ENCODE data around the gene ETFRF1.

Gene ETFRF1

GRCh38 chr12:25236190-25236589 lies 41.2 kb downstream of the ETFRF1 start:
- DNase-seq: no peak

GRCh38 chr12:25236626-25237025 lies 41.6 kb downstream of the ETFRF1 start:
- DNase-seq: no peak

- DNase-seq: no peak
These were observed 46.4 kb downstream of the ETFRF1 start for GRCh38 chr12:25241167-25242020.

- DNase-seq: no peak
These were observed 48.1 kb downstream of the ETFRF1 start for GRCh38 chr12:25242981-25243679.

- DNase-seq: no peak
These were observed 48.6 kb downstream of the ETFRF1 start for GRCh38 chr12:25243680-25243990.

GRCh38 chr12:25245491-25245890 lies 50.5 kb downstream of the ETFRF1 start:
- no peak for DNase-seq

GRCh38 chr12:25248137-25248536 lies 53.1 kb downstream of the ETFRF1 start:
- no peak for DNase-seq

- no peak for DNase-seq
These were observed 53.7 kb downstream of the ETFRF1 start for GRCh38 chr12:25248732-25249131.

- peak; percentile 77 for DNase-seq
These were observed 55.1 kb downstream of the ETFRF1 start for GRCh38 chr12:25249931-25250738.

GRCh38 chr12:25250744-25251730 lies 56.0 kb downstream of the ETFRF1 start, which contains the start of gene KRAS:
TSS of gene KRAS (minus strand) at chr12:25250929.
- DNase-seq: peak; percentile 99

- no peak for DNase-seq
These were observed 56.7 kb downstream of the ETFRF1 start for GRCh38 chr12:25251769-25252168.

- no peak for DNase-seq
These were observed 57.9 kb downstream of the ETFRF1 start for GRCh38 chr12:25252946-25253345.

GRCh38 chr12:25253371-25254068 lies 58.5 kb downstream of the ETFRF1 start:
- no peak for DNase-seq

- peak; percentile 92 for DNase-seq
These were observed 59.3 kb downstream of the ETFRF1 start for GRCh38 chr12:25254271-25254880.

Measured in islet precursor cell (in vitro differentiated cells).